ENCODE data around the gene CHIA.

DNA sequence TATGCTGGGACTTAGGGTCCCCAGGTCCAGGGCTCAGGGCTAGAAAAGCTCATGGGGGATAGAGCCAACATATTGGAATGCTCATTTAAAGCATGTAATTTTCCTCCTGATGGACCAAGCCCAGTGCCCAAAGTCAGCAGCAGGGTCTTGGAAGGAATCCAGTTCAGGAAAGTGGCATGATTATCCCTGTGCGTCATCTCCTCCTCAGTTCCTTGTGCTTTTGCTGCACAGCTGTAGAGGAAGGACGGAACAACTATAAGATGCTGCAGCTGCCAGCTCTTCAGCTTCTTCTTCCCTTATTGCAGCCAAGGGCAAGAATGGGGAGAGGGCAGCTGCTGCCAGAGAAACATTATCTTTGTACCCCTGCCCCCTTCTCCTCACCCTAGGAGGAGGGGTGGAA lies 78.5 kb downstream of the CHIA start:
- no peak for TF ChIP-seq CTCF (IDR thresholded peaks at IDR 0.05)
- TF ChIP-seq POLR2A (IDR thresholded peaks at IDR 0.05), result no peak
- TF ChIP-seq POLR2AphosphoS5 (IDR thresholded peaks at IDR 0.05; ENCODE audit: insufficient read depth in 1 of 2, low read depth in 1 of 2), result no peak
